Nucleus accumbens (tissue), 56 donors: Measurements from ENCODE around the gene PCED1A.

Source experiments
- DNase-seq, 56 donors: peaks; one replicate each; lab custom pipeline; 2025; lab: John Stamatoyannopoulos, UW

PCED1A gene

DNA sequence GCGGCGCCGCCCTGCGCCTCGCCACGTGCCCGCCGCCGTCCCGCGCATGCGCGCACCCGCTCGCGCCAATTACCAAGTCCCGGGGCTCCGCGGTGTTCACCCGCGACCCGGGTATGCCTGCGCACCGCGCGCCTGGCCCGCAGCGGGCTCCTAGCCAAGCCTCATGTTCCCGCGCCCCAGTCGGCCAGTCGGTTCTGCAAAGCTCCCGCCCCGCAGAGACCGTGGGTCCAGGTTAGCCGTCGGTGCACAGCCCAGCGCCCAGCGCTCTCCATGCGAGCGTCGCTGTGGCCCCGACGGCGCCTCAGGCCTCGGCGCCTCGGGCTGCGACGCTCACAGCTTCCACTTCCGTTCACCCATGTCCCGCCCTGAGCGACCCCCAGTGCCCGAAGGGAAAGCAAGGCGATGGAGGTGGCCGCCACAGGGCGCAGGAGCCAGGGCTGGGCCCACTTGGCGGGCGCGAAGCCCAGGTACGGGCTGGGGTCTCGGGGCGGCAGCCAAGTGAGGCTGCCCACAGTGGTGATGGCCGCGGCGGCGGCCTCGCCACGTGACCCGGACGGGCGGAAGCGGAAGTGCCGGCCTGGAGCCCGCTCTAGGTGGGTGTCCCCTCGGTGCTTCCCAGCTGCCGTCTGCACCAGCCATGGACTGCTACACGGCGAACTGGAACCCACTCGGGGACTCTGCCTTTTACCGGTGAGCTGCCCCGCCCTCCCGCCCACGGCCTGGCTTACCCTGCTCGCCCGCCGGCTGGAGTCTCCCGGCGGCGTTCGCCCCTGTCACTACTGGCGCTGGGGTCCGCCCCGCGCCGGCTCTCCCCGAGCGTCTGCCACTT, at the start of gene PCED1A, which contains the start of gene VPS16:
TSS of gene PCED1A (minus strand) at position 518 of the 829 bp plus-strand sequence. CDS start 743 bp downstream, outside the sequence.
TSS of gene VPS16 (plus strand) at position 608 of the 829 bp plus-strand sequence. CDS start at position 638, 30 bp downstream.
- DNase-seq = peak in 55 of 56 donors; percentile 45 to 92 (median 82)

DNA sequence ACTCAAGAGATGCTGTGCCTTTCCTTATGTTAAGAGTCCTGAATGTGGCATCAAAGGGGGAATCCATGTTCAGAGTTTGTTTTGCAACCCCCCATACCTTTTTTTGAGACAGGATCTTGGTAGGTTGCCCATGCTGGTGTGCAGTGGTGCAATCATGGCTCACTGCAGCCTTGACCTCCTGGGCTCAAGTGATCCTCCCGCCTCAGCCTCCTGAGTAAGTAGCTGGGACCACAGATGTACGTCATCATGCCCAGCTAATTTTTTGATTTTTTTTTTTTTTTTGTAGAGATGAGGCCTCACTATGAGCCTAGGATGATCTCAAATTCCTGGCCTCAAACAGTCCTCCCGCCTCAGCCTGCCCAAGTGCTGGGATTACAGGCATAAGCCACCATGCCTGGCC, 49.3 kb upstream of the PCED1A start:
- DNase-seq = no peak

DNA sequence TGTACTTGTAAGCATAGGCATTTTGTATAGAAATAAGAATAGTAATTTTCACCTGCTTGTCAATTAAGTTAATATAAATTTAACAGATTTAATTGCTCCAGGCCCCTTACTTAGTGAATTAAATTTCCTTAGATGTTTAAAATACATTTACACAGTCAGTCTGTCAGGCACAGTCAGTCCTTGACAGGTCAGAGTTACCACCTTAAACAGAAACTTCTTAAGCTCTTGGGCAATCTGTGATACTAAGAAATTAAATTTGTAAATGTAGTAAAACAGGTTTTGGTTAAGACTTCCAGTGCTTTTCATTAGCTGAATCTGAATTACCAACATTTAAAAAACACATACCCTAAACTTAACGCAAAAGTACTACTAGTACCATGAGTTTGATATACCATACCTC, 48.8 kb upstream of the PCED1A start:
- DNase-seq = no peak

GRCh38 chr20:2888224-2888955, 47.9 kb upstream of the PCED1A start:
- no peak for DNase-seq

DNA sequence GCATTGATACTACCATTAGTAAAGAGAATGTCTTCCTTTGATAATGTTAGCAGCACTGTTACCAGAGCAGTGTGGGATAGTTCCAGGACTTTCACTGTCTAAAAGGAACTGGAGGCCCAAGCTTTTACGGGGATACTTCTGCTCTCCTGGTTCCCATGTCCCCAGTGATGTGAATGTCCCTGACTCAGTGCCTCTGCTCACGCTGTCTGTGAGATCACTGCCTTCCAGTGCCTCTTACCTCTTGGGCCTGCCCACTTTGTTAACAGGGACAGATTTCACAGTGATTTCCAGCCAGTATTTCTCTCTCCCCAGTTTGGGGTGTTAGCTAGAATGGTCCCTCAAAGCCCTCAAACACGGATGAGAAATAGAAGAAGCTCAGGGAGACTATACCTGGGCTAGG, 47.3 kb upstream of the PCED1A start:
- no peak for DNase-seq

- DNase-seq = no peak
Measured at GRCh38 chr20:2883726-2884637, 43.5 kb upstream of the PCED1A start.

DNA sequence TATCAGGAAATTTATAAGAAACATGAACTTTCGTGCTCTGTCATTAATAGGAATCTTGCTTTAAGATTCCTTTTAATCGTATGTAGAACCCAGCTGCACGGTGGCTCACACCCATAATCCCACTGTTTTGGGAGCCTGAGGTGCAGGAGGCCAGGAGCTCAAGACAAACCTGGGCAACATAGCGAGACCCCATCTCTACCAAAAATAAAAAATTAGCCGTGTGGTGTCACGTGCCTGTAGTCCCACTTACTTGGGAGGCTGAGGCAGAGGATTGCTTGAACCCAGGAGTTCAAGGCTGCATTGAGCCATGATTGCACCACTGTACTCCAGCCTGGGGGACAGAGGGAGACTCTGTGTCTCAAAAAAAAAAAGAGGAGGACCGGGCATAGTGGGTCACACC, 40.2 kb upstream of the PCED1A start:
- no peak for DNase-seq

DNA sequence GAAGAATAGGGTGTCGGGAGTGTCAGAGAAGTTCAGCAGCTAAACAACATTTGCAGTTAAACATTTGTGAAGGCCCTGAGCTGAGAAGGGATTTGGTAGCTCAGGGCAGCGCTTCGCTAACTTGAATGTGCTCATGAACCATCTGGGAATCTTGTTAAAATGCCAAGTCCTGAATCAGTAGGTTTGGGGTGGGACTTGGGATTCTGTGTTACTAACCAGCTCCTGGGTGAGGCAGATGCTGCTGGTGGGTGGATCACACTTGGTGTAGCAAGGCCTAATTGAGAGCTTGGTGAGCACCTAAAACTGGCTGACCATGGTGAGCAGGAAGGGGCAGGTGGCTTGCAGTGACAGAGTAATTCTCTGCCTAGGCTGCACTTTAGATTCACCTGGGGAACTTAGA, 38.7 kb upstream of the PCED1A start:
- DNase-seq = peak in 3 of 56 donors; percentile 9 to 35 (median 20)

DNA sequence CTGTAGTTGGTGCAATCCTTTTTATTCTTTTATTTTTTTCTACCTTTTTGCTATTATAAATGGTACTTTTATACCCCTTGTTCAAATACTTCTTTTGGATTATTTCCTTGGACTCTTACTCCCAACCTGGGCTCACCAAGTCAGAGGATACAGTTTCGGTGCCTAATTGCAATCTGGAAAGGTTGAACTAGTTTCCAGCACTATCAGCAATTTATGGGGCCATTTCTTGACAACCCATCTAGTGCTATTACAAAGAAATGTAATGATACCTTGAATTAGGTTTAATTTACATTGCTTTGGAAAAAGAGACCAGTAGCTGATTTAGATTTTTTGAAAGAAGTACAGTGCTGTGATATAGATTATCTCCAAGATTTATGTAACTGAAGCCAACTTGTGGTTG, 38.1 kb upstream of the PCED1A start:
- DNase-seq = no peak

DNA sequence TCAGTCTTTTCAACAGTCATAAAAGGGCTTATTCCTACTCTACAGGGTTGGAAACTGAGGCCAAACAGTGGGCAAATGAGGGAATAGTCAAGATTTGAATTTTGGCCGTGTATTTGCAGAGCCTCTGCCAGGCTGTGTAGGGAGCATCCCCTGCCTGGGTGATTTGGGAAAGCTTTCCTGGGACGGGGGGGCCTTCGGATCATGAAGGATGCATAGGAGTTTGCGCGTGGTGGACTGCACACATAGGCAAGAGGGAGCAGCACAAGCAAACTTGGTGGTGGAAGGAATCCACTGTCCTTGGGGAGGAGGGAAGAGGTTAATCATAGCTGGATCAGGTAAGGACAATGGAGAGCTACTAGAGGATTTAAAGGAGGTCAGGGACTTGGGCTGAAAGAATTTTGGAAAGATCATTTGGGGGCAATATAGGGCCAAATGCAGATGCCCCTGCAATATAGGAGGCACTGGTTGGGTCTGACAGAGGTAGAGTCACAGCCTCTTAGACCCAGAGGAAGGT, 35.3 kb upstream of the PCED1A start:
- DNase-seq = no peak

GRCh38 chr20:2874456-2874855, 34.0 kb upstream of the PCED1A start:
- peak in 10 of 56 donors; percentile 4 to 30 (median 10) for DNase-seq

- peak in 15 of 56 donors; percentile 27 to 63 (median 50) for DNase-seq
Measured at GRCh38 chr20:2873747-2874041, 33.2 kb upstream of the PCED1A start.

- peak in 55 of 56 donors; percentile 56 to 97 (median 89) for DNase-seq
Measured at GRCh38 chr20:2873010-2873746, 32.7 kb upstream of the PCED1A start, which contains the start of gene PTPRA. Gene PTPRA, plus strand, starts transcription at chr20:2873481. Its CDS starts 90,797 bp downstream, at chr20:2964278.

DNA sequence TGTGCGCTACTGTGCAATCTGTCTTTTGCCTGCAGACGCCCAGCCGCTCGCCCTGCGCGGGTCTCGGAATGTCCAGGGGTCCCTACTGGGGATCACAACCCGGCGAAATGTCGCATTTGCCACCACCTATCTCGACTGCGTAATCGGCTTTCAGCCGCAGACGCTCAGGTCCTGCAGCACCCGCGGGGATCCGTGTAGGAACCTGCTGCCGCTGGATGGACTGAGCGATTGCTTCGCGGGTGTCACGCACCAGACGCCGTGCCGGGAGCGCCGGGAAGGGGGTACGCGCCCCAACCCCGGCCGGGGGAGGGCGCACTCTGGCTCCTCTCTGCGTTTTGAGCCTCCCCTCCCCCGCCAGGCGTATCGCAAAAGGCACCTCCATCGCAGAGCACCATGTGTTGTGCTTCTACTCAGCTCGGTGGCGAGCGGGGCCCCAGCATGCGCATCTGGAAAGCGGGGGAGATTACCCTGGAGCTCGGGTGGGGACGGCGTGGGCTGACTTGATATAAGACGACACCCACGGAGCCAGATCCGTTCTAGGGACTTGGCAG, 32.1 kb upstream of the PCED1A start:
- DNase-seq = peak in 54 of 56 donors; percentile 34 to 92 (median 74)

- peak in 1 of 56 donors; percentile 4 for DNase-seq
Measured at GRCh38 chr20:2871661-2872458, 31.4 kb upstream of the PCED1A start.

DNA sequence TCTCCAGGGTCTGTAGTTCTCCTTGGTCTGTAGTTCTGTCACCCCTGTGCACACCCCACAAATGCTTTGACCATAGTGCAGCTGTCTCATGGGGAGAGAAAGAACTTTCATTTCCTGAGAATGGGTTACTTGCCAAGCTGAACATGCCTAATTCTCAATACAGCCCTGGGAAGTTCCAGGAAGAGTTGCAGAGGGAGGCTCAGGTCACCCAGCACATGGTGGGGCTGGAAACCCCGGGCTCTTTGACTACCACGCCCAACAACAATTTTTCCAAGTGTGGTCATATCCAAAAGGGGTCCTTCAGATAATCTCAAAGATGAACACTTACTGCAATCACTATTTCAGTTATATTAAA, 30.6 kb upstream of the PCED1A start:
- no peak for DNase-seq

GRCh38 chr20:2869381-2869780, 28.9 kb upstream of the PCED1A start:
- DNase-seq = no peak

DNA sequence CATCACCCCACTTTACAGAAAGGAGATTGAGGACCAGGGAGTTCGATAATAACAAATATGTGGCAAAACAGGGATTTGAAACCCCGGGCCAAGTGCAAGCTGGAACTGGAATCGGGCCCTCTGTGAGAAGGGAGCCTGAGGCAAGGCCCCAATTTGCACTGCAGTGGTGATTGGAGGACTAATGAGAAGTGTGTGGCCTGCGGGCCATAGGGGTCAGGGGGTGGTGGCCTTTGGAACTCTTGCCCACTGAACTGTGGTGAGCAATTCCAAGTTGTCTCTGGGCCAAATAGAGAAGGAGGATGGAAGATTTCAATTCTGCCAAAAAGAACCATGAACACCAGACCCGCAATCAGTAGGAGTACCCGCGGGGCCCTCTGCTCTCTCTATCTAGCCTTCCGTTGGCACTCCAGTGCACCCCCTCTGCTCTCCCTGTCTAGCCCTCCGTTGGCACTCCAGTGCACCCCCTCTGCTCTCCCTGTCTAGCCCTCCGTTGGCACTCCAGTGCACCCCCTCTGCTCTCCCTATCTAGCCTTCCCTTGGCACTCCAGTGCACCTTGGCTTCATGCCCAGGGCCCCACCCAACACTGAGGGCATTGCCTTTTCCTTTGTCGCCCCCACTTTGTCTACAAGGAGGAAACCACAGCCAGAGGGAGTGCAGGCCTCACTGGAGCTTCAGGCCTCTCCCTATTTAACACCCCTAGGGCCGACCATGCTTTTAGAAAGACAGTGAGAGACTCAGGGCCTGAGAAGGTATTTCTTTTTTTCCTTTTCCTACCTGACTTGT, 26.8 kb upstream of the PCED1A start:
- DNase-seq = no peak
